Measurements from ENCODE around the gene SLC25A42.

GRCh38 chr19:19057317-19057716, 6.5 kb upstream of the SLC25A42 start:
- no peak for TF ChIP-seq POLR2A (IDR thresholded peaks at IDR 0.05)
- TF ChIP-seq CTCF (IDR thresholded peaks at IDR 0.05) = no peak
